Esophagus squamous epithelium (tissue), 5 donors: ENCODE measurements around the gene PCDH12. TPM values are rescaled to one million over a fixed set of nuclear protein-coding genes. Genes with fewer than 3 reads are reported as not detected.

Experiments used
- DNase-seq: peaks from one replicate; lab custom pipeline; 2025; lab: John Stamatoyannopoulos, UW
- H3K27ac ChIP-seq, 4 donors: fragments of 200-600 bp; sonication (generic); one replicate each; pipeline ENCODE4 v1.5.1; 2016 to 2019; ENCODE audit warnings: mild to moderate bottlenecking in 1 of 4
- H3K27me3 ChIP-seq, 4 donors: fragments of 200-600 bp; sonication (generic); 1 replicate in 3 of 4; 2 replicates in 1 of 4; pipeline versions ENCODE4 v1.5.1 to v1.6.0; 2017 to 2021; ENCODE audit warnings: antibody characterized with exemption in 1 of 4
- H3K36me3 ChIP-seq, 3 donors: fragments of 200-600 bp; sonication (generic); one replicate each; pipeline ENCODE4 v1.5.1; 2016 to 2019
- H3K4me1 ChIP-seq, 3 donors: fragments of 200-600 bp; sonication (generic); one replicate each; pipeline ENCODE4 v1.5.1; 2017 to 2019
- H3K4me3 ChIP-seq, 4 donors: fragments of 200-600 bp; sonication (generic); 1 replicate in 3 of 4; 2 replicates in 1 of 4; pipeline ENCODE4 v1.5.1; 2016 to 2019; ENCODE audit warnings: mild to moderate bottlenecking in 2 of 4, moderate library complexity in 1 of 4
- H3K9me3 ChIP-seq, 3 donors: fragments of 200-600 bp; sonication (generic); one replicate each; pipeline ENCODE4 v1.5.1; 2016 to 2019
- CTCF ChIP-seq, 6 experiments: fragments of 450-650 bp in 4 of 6; fragments of 200-600 bp in 2 of 6; sonication (generic) in 2 of 6; IDR thresholded peaks; one replicate each; pipeline ENCODE4 v1.5.1; 2016 to 2019; ENCODE audit warnings: antibody characterized with exemption in 6 of 6, mild to moderate bottlenecking in 4 of 6, moderate library complexity in 4 of 6
- POLR2A ChIP-seq, 4 donors: fragments of 450-650 bp; IDR thresholded peaks; one replicate each; pipeline ENCODE4 v1.6.1; 2017; ENCODE audit warnings: antibody characterized with exemption in 4 of 4, mild to moderate bottlenecking in 4 of 4, moderate library complexity in 3 of 4
- WGBS, 2 donors: methylation state at CpG; one replicate each; pipeline ENCODE4 v1.1.5; 2018; 5-methylcytosine and 5-hydroxymethylcytosine counted together
- intact Hi-C: fragments of 100-400 bp; cut with DNase I; formaldehyde crosslinking; loops from one replicate; pipeline ENCODE4 v1.15.0; 2022
- total RNA-seq, 4 donors: library from RNA; depleted of rRNA; stranded (reverse); fragments of >200 nt; gene quantifications; one replicate each; pipeline ENCODE4 v1.1.0, GENCODE V29; 2016
- donor health status: DM: yes; HTN: yes; CAD: no.

Gene PCDH12
- total RNA-seq, 4 donors from 2014 or later, result 0.19 to 1.9 (median 0.78) TPM

DNA sequence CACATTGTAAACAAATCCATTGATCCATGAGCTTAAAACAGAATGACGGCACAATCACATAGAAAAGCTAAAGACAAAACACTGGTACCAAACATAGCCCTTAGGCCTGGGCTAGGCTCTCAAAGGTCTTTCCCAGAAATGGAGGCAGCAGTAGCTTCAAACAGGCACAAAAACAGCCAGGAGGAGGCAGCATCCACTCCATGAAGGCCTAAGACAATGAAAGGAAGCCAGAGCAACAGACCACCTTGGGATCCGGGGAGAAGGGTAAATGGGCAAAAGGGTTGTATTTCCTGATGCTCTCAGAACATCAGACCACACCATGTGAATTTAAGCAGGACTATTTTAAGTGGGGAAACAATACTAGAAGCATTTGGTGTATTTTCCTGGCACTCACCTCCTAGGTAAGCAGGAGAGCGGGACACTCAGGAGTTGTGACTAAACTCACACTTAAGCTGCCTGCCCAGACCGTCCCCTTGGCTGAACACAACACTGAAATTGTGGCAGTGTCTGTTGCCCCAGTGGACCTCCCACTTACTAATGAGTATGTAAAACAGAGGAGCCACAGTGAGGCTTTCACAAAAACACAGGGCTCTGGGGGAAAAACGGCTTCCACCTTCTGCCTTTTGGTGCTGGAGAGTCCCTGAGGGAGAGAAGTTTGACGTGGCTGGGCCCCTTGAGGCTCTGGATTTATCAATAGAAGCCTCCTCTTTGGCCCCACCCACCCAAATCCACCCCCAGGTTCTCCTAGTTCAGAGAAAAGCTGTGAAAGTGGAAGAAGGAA lies 42.9 kb upstream of the PCDH12 start:
- Histone ChIP-seq H3K4me3 (no peak overlapping the region), H3K9me3 (no peaks in the 10 kb centered on the region), H3K27me3 (no peaks in the 10 kb centered on the region), H3K36me3 (peaks cover 0 to 90% (median 24%) of the 10 kb centered on the region in 3 donors), H3K27ac (no peak overlapping the region), H3K4me1 (peaks cover 0 to 15% (median 0%) of the 10 kb centered on the region in 3 donors)
- no peak for DNase-seq
- intact Hi-C loops, result no loop called here
- TF ChIP-seq POLR2A (IDR thresholded peaks at IDR 0.05) (no peak), CTCF (IDR thresholded peaks at IDR 0.05) (no peak)
- WGBS, 2 donors, result 71 to 74% methylated on average over 6 of the region's 6 CpGs

DNA sequence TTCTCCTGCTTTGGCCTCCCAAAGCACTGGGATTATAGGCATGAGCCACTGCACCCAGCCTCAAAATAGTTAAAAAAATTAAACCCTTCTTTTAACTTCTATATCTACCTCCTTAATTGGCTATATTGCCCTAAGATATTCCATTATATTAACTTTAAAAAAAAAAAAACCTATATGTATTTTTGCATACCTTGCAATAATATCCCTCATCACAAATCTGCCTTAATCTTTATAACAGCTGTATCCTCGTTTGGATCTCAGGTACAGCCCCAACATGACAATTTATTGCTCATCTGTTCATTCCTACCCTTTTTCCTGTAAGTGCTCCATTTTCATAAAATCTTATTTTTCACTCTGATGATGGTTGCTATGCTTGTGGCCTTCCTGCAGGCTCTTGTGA lies 42.2 kb upstream of the PCDH12 start:
- 27 to 48% methylated on average over 1 of the region's 1 CpG for WGBS, 2 donors
- Histone ChIP-seq H3K9me3 (no peaks in the 10 kb centered on the region), H3K27me3 (no peaks in the 10 kb centered on the region), H3K36me3 (peaks cover 0 to 84% (median 24%) of the 10 kb centered on the region in 3 donors), H3K4me1 (peaks cover 0 to 15% (median 0%) of the 10 kb centered on the region in 3 donors), H3K27ac (no peak overlapping the region), H3K4me3 (no peak overlapping the region)
- TF ChIP-seq CTCF (IDR thresholded peaks at IDR 0.05) (no peak), POLR2A (IDR thresholded peaks at IDR 0.05) (no peak)
- intact Hi-C loops, result no loop called here
- no peak for DNase-seq

GRCh38 chr5:141997358-141997960 lies 39.5 kb upstream of the PCDH12 start:
- no peak for TF ChIP-seq POLR2A (IDR thresholded peaks at IDR 0.05)
- TF ChIP-seq CTCF (IDR thresholded peaks at IDR 0.05), result no peak
- Histone ChIP-seq H3K36me3 (peaks cover 0 to 83% (median 13%) of the 10 kb centered on the region in 3 donors), H3K27ac (no peak overlapping the region), H3K27me3 (no peaks in the 10 kb centered on the region), H3K4me1 (peaks cover 0 to 5% (median 0%) of the 10 kb centered on the region in 3 donors), H3K9me3 (no peaks in the 10 kb centered on the region), H3K4me3 (no peak overlapping the region)
- no peak for DNase-seq
- intact Hi-C loops, result no loop called here
- 68 to 76% methylated on average over 6 of the region's 6 CpGs for WGBS, 2 donors

GRCh38 chr5:141995656-141996055 lies 37.7 kb upstream of the PCDH12 start:
- H3K4me1 ChIP-seq, result peaks cover 0 to 8% (median 0%) of the 10 kb centered on the region in 3 donors
- no peak for DNase-seq
- no peaks in the 10 kb centered on the region for H3K9me3 ChIP-seq
- TF ChIP-seq POLR2A (IDR thresholded peaks at IDR 0.05), result no peak
- no peak for TF ChIP-seq CTCF (IDR thresholded peaks at IDR 0.05)
- H3K27ac ChIP-seq, result no peak overlapping the region
- intact Hi-C loops, result no loop called here
- 91 to 96% methylated on average over 3 of the region's 3 CpGs for WGBS, 2 donors
- H3K36me3 ChIP-seq, result peaks cover 0 to 79% (median 17%) of the 10 kb centered on the region in 3 donors
- no peaks in the 10 kb centered on the region for H3K27me3 ChIP-seq
- no peak overlapping the region for H3K4me3 ChIP-seq
